Sigmoid colon (tissue), 7 donors: ENCODE data around the gene RPSA. TPM values are rescaled to one million over a fixed set of nuclear protein-coding genes. Genes with fewer than 3 reads are reported as not detected.
"Not testable (repeated sequence)": the region's sequence is repeated elsewhere in the genome, so short reads cannot be mapped to it uniquely, and the experiment has no call there.

Experiments used
- DNase-seq: peaks from one replicate; pipeline ENCODE4 v3.0.0-alpha.2; 2019
- H3K27ac ChIP-seq, 4 donors: fragments of 200-600 bp; sonication (generic); one replicate each; pipeline ENCODE4 v1.5.1; 2016 to 2019; ENCODE audit warnings: mild to moderate bottlenecking in 1 of 4
- H3K27me3 ChIP-seq, 3 donors: fragments of 200-600 bp; sonication (generic); one replicate each; pipeline ENCODE4 v1.5.1; 2019; ENCODE audit warnings: mild to moderate bottlenecking in 1 of 3
- H3K36me3 ChIP-seq, 4 donors: fragments of 200-600 bp; sonication (generic); one replicate each; pipeline ENCODE4 v1.5.1; 2016 to 2019
- H3K4me1 ChIP-seq, 4 donors: fragments of 200-600 bp; sonication (generic); one replicate each; pipeline ENCODE4 v1.5.1; 2017 to 2019
- H3K4me3 ChIP-seq, 4 donors: fragments of 200-600 bp; sonication (generic); one replicate each; pipeline ENCODE4 v1.5.1; 2017 to 2019; ENCODE audit warnings: mild to moderate bottlenecking in 2 of 4, moderate library complexity in 1 of 4
- H3K9me3 ChIP-seq, 4 donors: fragments of 200-600 bp in 3 of 4; sonication (generic) in 3 of 4; one replicate each; pipeline versions ENCODE4 v1.5.1 to v1.6.1; 2013 to 2019
- EP300 ChIP-seq, 4 donors: sonication (generic); formaldehyde crosslinking; IDR thresholded peaks; one replicate each; pipeline ENCODE4 v1.6.1; 2017; ENCODE audit warnings: antibody characterized with exemption in 4 of 4
- POLR2A ChIP-seq, 2 donors: fragments of 450-650 bp; IDR thresholded peaks; one replicate each; pipeline ENCODE4 v1.6.1; 2016; ENCODE audit warnings: antibody characterized with exemption in 2 of 2, mild to moderate bottlenecking in 2 of 2, moderate library complexity in 2 of 2
- POLR2AphosphoS5 ChIP-seq, 4 donors: sonication (generic); formaldehyde crosslinking; IDR thresholded peaks; one replicate each; pipeline ENCODE4 v1.6.1; 2017; ENCODE audit warnings: antibody characterized with exemption in 4 of 4
- WGBS, 2 donors: extraction: QIAGEN DNeasy Blood & Tissue Kit; methylation state at CpG; one replicate each; pipeline ENCODE4 v1.1.7; 2013; 5-methylcytosine and 5-hydroxymethylcytosine counted together
- intact Hi-C: fragments of 100-400 bp; cut with DNase I; formaldehyde crosslinking; loops from one replicate; pipeline ENCODE4 v1.15.1; 2023
- polyA plus RNA-seq, 3 donors: library from polyadenylated mRNA; stranded (reverse); fragments of 200-250 nt; gene quantifications; one replicate each; pipeline ENCODE4 v1.2.3, GENCODE V29; 2013
- small RNA-seq, 3 donors: library from RNA; depleted of rRNA; stranded (forward); fragments of <200 nt; gene quantifications; one replicate each; pipeline ENCODE3, GENCODE V24; 2016
- total RNA-seq, 4 donors: library from RNA; depleted of rRNA; stranded (reverse); fragments of >200 nt; gene quantifications; one replicate each; pipeline ENCODE4 v1.1.0, GENCODE V29; 2016
- TF ChIP-seq, protein P1 (sequence below), 4 experiments: fragments of 450-650 bp in 3 of 4; fragments of 200-600 bp in 1 of 4; IDR thresholded peaks; one replicate each; pipeline ENCODE4 v1.5.1; 2016 to 2019; ENCODE audit warnings: antibody characterized with exemption in 4 of 4, mild to moderate bottlenecking in 3 of 4, moderate library complexity in 2 of 4
- donor health status: healthy with polysubstance abuse.
- donor health status: Bipolar disorder and iron deficiency.
- donor health status: healthy.

RPSA gene
- total and polyA plus RNA-seq, 7 donors = 1,024 to 2,115 (median 1,538) TPM

DNA sequence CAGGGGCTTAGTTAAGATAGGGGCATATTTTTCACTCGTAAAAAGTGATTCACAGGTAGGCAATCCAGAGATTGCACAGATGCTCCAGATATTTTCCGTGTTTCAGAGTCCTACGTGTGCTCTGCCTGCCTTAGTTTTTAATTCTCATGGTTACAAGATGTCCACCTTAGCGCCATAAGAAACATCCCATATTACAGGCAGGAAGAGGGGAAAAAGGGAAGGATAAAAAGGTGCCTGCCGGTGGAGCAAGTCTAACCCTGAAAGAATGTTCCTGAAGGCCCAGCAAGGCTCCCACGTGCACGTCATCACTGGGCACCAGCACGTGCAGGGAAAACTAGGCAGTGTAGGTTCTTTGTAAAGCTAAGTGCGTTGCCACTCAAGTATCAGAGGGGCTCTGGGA lies 50.8 kb downstream of the RPSA start:
- TF ChIP-seq POLR2A (IDR thresholded peaks at IDR 0.05) (no peak), POLR2AphosphoS5 (IDR thresholded peaks at IDR 0.05) (no peak), EP300 (IDR thresholded peaks at IDR 0.05) (no peak)
- TF ChIP-seq, protein P1, sequence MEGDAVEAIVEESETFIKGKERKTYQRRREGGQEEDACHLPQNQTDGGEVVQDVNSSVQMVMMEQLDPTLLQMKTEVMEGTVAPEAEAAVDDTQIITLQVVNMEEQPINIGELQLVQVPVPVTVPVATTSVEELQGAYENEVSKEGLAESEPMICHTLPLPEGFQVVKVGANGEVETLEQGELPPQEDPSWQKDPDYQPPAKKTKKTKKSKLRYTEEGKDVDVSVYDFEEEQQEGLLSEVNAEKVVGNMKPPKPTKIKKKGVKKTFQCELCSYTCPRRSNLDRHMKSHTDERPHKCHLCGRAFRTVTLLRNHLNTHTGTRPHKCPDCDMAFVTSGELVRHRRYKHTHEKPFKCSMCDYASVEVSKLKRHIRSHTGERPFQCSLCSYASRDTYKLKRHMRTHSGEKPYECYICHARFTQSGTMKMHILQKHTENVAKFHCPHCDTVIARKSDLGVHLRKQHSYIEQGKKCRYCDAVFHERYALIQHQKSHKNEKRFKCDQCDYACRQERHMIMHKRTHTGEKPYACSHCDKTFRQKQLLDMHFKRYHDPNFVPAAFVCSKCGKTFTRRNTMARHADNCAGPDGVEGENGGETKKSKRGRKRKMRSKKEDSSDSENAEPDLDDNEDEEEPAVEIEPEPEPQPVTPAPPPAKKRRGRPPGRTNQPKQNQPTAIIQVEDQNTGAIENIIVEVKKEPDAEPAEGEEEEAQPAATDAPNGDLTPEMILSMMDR (IDR thresholded peaks at IDR 0.05) = no peak
- Histone ChIP-seq H3K36me3 (no peaks in the 10 kb centered on the region), H3K27me3 (no peaks in the 10 kb centered on the region), H3K27ac (no peak overlapping the region), H3K9me3 (no peaks in the 10 kb centered on the region), H3K4me3 (no peak overlapping the region), H3K4me1 (no peaks in the 10 kb centered on the region)
- no peak for DNase-seq
- intact Hi-C loops = no loop called here
- WGBS, 2 donors = 89 to 90% methylated on average over 9 of the region's 9 CpGs

DNA sequence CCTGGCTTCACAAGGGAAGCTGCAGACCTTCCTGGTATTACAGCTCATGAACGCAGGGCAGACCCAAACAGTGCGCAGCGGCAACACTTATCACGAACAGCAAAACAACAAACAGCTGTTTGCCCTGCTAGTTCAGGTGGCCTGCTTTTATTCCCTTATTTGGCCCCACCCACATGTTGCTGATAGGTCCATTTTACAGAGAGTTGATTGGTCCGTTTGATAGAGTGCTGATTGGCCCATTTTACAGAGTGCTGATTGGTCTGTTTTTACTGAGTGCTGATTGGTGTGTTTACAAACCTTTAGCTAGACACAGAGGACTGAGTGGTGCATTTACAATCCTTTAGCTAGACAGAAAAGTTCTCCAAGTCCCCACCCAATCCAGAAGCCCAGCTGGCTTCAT lies 52.1 kb downstream of the RPSA start:
- intact Hi-C loops, DNase-seq, H3K9me3 ChIP-seq, H3K4me3 ChIP-seq, H3K27me3 ChIP-seq, H3K27ac ChIP-seq, H3K4me1 ChIP-seq, H3K36me3 ChIP-seq: not testable (repeated sequence)
- 85 to 96% methylated on average over 5 of the region's 5 CpGs for WGBS, 2 donors

DNA sequence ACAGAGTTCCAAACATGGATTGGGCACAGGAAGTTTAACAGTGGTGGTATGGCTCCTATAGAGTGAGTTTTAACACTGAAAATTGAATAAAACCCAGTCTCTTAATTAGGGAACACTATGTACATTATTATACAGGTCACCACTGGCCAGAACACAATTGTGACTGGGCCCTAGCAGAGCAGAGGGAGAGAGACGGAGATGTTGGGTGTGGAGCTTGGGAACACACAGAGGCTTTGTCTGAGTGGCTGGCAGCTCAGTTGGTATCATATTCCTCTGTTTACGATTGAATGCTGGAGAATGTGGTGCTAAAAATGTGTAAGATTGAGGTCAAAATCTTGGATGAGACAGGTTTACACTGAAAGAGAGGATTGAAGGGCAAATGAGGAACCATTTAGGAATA lies 54.2 kb downstream of the RPSA start:
- Histone ChIP-seq H3K36me3 (no peaks in the 10 kb centered on the region), H3K27me3 (no peaks in the 10 kb centered on the region), H3K27ac (no peak overlapping the region), H3K9me3 (no peaks in the 10 kb centered on the region), H3K4me3 (no peak overlapping the region), H3K4me1 (no peaks in the 10 kb centered on the region)
- TF ChIP-seq, protein P1 (IDR thresholded peaks at IDR 0.05) = no peak
- TF ChIP-seq POLR2AphosphoS5 (IDR thresholded peaks at IDR 0.05) (no peak), EP300 (IDR thresholded peaks at IDR 0.05) (no peak), POLR2A (IDR thresholded peaks at IDR 0.05) (no peak)
- DNase-seq = no peak
- WGBS, 2 donors = 19 to 63% methylated on average over 2 of the region's 2 CpGs
- intact Hi-C loops = no loop called here

Small RNA genes within 50 kb of the gene (small RNA-seq; reads per million reads assigned to genes)
- 0 reads per million in 3 donors for gene SNORA6
- 0 reads per million in 3 donors for gene SNORA62

Other genes with a start within 250 kb of the RPSA start
- under 1 TPM in 1 of 4 donors, not detected in 3; 0.54 TPM for gene XIRP1, start 214.1 kb upstream of the RPSA start, total RNA-seq
- 1 to 10 TPM in 1 of 3 donors, under 1 TPM in 2; 0.25 to 1.2 (median 0.69) TPM for gene XIRP1, start 214.1 kb upstream of the RPSA start, polyA plus RNA-seq
- under 1 TPM; 0.16 to 0.68 (median 0.32) TPM for gene CX3CR1, start 126.7 kb upstream of the RPSA start, total RNA-seq
- under 1 TPM in 1 of 3 donors, not detected in 2; 0.10 TPM for gene CX3CR1, start 126.7 kb upstream of the RPSA start, polyA plus RNA-seq
- gene CCR8, start 77.0 kb upstream of the RPSA start, total RNA-seq = not detected
- gene CCR8, start 77.0 kb upstream of the RPSA start, polyA plus RNA-seq = under 1 TPM in 1 of 3 donors, not detected in 2; 0.93 TPM
- 10 to 100 TPM; 25.8 to 32.6 (median 27.5) TPM for gene SLC25A38, start 23.4 kb upstream of the RPSA start, total RNA-seq
- 10 to 100 TPM; 33.1 to 39.0 (median 36.4) TPM for gene SLC25A38, start 23.4 kb upstream of the RPSA start, polyA plus RNA-seq
- not detected for gene MOBP, start 61.0 kb downstream of the RPSA start, total RNA-seq
- under 1 TPM in 1 of 3 donors, not detected in 2; 0.60 TPM for gene MOBP, start 61.0 kb downstream of the RPSA start, polyA plus RNA-seq